Thyroid gland (tissue), 4 donors: ENCODE measurements around the gene WDFY4.

ENCODE experiments used
- POLR2A ChIP-seq, 2 donors: fragments of 450-650 bp; IDR thresholded peaks; one replicate each; pipeline ENCODE4 v1.6.1; 2017; ENCODE audit warnings: antibody characterized with exemption in 2 of 2, mild to moderate bottlenecking in 2 of 2, moderate library complexity in 1 of 2
- TF ChIP-seq, protein P1 (sequence below), 6 experiments: fragments of 200-600 bp in 3 of 6; fragments of 450-650 bp in 3 of 6; sonication (generic) in 3 of 6; IDR thresholded peaks; one replicate each; pipeline ENCODE4 v1.5.1; 2016 to 2019; ENCODE audit warnings: antibody characterized with exemption in 6 of 6, mild to moderate bottlenecking in 2 of 6, inconsistent platforms in 1 of 6, moderate library complexity in 1 of 6

DNA sequence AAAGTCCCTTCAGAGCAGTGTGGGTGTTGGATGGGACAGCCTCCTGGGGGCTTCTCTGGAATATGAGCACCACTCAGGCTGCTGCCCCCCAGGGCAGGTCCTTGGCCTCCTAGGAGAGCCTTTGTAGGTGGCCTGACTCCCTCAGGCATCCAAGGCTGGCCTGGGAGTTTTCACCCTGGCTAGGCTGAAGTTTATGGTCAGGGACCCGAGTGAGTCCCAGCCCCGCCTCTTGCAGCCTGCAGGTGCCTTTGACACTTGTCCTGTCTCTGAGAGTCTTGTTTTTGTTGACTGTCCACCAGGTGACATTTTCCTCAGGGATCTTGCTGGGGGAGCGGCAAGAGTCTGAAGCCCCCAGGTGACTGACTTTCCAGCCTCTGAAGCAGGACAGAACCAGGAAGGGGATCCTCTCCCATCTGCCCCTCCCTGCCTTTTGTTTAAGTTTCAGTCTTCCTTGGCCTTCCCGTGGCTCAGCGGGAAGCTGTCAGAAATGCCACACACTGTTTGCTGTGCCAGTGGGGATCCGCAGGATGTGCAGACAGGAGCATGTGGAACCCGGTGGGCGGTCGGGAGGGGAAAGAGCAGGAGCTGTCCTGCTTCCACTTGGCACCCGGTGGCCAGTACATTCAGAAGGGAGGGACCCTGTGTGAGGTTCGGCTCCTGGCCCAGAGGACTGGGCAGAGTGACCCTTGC, 195.5 kb downstream of the WDFY4 start:
- no peak for TF ChIP-seq POLR2A (IDR thresholded peaks at IDR 0.05)
- TF ChIP-seq, protein P1, sequence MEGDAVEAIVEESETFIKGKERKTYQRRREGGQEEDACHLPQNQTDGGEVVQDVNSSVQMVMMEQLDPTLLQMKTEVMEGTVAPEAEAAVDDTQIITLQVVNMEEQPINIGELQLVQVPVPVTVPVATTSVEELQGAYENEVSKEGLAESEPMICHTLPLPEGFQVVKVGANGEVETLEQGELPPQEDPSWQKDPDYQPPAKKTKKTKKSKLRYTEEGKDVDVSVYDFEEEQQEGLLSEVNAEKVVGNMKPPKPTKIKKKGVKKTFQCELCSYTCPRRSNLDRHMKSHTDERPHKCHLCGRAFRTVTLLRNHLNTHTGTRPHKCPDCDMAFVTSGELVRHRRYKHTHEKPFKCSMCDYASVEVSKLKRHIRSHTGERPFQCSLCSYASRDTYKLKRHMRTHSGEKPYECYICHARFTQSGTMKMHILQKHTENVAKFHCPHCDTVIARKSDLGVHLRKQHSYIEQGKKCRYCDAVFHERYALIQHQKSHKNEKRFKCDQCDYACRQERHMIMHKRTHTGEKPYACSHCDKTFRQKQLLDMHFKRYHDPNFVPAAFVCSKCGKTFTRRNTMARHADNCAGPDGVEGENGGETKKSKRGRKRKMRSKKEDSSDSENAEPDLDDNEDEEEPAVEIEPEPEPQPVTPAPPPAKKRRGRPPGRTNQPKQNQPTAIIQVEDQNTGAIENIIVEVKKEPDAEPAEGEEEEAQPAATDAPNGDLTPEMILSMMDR (IDR thresholded peaks at IDR 0.05) = no peak
